GM20431 (cell line): ENCODE data around the gene TNFRSF18.

ENCODE experiments used
- in situ Hi-C: fragments of 300-500 bp; cut with MseI, MboI; formaldehyde crosslinking; loops from one replicate; pipeline ENCODE4 v1.15.0; 2020; ENCODE audit warnings: low sequenced_read_pairs; ENCODE audit not compliant: unreplicated experiment

Gene TNFRSF18

DNA sequence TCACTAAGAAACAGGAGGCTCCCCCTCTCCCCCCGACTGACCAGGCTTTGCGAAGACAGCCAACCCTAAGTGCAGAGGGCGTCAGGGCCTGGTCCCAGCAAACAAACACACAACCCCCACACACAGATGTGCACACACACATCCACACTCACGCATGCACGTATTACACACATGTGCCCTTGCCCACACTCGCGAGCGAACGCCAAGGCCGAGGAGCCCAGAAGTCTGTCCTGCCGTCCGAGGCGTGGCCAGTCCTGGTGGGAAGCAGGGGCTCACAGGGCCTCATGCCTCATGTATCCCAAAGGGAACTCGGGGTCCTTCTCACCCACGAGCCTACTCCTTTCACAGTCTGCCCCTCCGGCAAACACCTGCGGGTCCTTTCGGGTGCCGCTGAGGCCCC lies 23.4 kb upstream of the TNFRSF18 start:
- in situ Hi-C loops, result no loop called here

- in situ Hi-C loops, result no loop called here
Measured at GRCh38 chr1:1228596-1229321, 22.4 kb upstream of the TNFRSF18 start.

DNA sequence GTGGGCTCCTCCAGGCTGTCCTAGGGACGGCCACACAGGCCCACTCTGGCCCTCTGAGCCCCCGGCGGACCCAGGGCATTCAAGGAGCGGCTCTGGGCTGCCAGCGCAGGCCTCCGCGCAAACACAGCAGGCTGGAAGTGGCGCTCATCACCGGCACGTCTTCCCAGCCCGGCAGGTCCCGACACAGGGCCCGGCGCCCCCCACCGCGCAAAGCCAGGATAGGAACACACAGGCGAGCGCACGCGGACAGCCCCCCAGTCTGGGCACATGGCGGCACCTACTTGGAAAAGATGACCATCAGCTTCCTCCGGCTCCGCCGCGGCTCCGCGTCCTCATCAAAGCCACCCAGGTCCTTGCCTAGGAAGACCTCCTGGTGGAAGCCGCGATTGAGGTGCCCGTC lies 21.8 kb upstream of the TNFRSF18 start:
- in situ Hi-C loops, result no loop called here

DNA sequence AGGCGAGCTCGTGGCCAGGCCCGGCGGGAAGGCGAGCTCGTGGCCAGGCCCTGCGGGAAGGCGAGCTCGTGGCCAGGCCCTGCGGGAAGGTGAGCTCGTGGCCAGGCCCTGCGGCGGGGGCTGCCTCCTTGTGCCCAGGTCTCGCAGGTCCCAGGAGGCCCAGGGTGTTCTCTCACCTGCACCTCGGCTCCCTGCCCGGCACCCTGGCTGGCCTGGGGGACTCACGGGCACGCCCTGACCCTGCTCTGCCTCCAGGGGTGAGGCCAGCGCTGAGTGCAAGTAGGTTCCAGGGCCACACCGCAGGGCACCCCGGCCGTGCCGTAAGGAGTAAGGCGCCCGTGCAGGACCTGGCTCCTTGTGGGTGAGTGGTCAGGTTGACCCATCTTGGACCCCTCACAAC lies 21.0 kb upstream of the TNFRSF18 start:
- in situ Hi-C loops, result no loop called here

- in situ Hi-C loops, result no loop called here
Measured at GRCh38 chr1:1226566-1227362, 20.4 kb upstream of the TNFRSF18 start.

DNA sequence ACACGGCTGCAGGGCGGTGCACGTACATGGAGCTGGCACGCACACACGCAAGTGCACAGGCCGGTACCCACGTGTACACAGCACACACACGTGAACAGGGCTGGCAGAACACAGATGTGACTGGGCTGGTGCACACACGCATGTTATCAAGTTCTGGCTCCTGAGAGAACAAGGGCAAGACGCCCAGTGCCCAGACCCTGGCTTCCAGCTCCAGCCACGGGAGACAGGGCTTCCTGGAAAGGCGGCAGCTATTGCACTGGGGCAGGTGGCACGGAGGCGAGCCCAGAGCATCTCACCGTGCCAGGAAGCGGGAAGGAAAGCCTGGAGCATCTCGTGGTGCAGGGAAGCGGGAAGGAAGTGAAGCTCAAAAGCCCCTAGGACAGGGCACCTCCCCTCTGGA lies 19.5 kb upstream of the TNFRSF18 start:
- in situ Hi-C loops, result no loop called here

- in situ Hi-C loops, result no loop called here
Measured at GRCh38 chr1:1225238-1225845, 18.9 kb upstream of the TNFRSF18 start.

DNA sequence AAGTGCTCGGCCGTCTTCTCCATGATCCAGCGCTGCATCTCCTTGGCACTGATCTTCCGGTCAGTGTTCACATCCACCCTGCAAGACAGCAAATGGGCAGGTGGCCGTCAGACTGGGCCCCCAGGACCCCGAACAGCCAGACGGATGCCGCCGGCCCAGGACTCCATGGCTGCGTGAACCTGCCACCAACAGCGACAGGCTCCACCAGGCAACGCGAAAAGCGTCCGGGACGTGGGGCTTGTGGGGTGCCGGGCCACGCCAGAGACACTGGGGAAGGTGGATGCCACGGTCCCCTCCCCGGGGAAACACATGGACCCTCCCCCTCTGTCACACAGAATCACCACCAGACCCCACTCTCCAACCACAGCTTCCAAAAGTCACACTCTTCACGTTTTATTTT lies 17.5 kb upstream of the TNFRSF18 start:
- in situ Hi-C loops, result no loop called here

DNA sequence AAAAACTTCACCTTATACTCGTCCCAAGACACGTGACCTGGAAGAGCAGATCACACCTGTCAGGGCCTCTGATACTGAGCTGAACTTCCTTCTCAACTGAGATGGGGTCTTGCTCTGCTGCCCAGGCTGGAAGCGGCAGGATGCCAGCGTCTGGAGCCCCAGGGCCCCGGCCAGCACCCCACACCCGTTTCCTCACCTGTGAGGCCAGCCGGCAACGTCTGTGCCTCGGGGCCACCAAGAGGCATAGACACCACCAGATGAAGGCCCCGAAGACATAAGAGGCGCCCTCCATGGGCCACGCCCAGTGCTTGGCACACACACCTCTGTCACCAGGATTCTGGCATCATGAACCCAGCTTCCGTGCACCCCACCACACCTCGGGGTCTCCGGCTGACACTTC lies 16.9 kb upstream of the TNFRSF18 start:
- in situ Hi-C loops, result no loop called here

DNA sequence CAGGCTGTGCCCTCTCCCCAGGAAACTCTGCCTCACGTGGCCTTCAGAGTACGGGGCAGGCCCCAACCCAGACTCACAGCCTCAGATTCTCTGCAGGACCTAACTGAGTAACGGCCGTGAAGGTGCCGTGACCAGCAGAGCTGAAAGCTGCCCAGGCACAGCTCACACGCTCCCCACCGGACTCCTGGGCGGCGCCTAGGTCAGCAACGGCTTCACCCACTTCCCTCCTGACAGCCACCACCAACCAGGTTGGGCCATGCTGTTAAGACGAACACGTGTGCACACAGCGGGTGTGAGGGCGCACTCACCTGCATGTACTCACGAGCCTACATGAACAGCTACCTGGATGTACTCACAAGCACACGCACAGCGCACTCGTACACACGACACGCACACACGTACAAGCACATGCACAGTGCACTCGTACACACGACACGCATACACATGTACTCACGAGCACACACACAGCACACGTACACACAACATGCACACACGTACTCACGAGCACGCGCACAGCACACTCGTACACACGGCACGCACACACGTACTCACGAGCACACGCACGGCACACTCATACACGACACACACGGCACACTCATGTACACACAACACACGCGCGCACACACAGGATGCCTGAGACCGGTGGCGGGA lies 16.3 kb upstream of the TNFRSF18 start:
- in situ Hi-C loops, result no loop called here

- in situ Hi-C loops, result no loop called here
Measured at GRCh38 chr1:1221887-1222574, 15.6 kb upstream of the TNFRSF18 start.

GRCh38 chr1:1220197-1220596 lies 13.8 kb upstream of the TNFRSF18 start:
- in situ Hi-C loops, result no loop called here

DNA sequence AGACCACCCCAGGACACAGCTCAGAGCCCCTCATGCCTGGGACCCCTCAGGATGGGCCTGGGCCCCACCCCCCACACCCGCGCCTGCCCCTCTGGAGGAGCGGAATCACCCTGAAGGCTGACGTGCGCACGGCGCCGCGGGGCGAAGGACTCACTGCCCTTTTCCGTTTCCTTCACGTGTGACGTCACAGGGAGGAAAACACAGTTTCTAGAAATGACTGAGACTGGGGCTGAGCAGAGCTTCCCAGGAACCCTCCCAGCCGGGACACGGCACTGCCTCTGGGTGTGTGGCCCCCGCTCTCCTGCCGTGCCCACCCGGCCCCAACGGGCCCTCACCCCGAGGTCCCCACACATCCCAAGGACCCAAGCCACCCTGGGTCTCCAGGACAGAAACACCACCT lies 12.9 kb upstream of the TNFRSF18 start:
- in situ Hi-C loops, result no loop called here

DNA sequence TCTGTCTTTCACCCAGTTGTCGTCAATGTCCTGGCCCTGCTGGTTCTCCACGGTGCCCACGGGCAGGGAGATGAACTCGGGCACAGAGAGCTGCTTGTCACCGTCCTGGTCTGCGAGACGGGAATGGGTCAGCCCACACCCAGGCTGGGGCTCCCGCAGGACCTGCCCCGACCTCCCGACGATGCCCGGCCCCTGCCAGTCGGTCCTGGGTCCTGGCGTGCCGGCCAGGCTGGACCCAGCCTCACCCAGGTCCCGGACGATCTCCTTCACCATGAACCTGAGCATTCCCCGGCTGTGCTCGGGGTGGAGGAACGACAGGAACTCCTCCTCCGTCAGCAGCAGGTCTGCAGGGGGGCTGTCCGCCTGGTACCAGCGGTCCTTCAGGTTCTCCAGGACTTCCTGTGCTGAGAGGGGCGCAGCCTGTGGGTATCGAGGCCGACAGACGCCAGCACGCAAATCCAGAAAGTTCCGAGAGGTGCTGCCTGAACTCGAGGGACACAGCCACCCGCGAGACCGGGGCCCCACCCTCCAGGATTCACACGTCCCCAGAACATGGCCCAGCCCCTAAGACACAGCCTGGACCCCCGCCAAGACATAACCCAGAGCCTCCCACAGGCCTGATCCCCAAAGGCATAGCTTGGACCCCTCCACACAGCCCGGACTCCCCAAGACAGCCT lies 12.3 kb upstream of the TNFRSF18 start:
- in situ Hi-C loops, result no loop called here

DNA sequence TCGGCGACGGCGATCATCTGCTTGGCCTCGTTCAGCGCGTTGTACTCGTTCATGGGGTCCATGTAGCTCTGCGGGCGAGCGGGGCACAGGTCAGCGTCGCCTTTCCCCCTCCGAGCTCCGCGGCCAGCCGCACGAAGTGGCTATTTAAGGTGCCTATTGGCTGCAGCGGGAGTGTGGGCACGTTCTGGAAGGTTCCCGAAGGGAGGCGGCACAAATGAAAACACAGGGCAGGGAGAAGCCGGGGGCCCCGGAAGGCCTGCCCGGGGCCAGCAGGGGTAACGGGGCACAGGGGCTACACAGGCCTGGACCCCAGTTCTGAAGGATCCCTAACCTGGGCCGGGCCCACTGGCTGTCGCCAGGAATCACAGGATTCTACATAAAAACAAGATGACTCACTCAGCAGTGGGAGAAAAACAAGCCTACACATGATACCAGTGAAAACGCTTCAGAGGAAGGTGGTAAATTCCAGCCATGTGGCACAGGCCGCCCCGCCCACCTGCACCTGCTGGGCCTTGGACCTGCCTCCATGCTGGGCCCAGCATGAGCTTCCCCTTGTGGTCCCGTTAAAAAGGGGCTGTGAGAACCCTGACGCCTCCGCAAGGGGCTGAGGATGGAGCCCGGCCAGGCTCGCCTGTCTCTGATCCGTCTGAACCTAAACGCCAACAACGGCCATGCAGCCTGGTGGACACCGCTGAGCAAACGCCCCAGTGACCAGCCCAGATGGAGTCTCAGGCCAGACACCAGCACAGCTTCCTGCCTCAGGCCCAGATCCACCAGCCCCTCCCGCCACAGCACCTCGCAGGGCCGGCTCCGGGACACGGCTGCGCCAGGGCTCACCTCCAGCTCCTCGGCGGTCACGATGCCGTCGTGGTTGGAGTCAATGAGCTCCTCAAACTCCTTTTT lies 11.5 kb upstream of the TNFRSF18 start:
- in situ Hi-C loops, result no loop called here

DNA sequence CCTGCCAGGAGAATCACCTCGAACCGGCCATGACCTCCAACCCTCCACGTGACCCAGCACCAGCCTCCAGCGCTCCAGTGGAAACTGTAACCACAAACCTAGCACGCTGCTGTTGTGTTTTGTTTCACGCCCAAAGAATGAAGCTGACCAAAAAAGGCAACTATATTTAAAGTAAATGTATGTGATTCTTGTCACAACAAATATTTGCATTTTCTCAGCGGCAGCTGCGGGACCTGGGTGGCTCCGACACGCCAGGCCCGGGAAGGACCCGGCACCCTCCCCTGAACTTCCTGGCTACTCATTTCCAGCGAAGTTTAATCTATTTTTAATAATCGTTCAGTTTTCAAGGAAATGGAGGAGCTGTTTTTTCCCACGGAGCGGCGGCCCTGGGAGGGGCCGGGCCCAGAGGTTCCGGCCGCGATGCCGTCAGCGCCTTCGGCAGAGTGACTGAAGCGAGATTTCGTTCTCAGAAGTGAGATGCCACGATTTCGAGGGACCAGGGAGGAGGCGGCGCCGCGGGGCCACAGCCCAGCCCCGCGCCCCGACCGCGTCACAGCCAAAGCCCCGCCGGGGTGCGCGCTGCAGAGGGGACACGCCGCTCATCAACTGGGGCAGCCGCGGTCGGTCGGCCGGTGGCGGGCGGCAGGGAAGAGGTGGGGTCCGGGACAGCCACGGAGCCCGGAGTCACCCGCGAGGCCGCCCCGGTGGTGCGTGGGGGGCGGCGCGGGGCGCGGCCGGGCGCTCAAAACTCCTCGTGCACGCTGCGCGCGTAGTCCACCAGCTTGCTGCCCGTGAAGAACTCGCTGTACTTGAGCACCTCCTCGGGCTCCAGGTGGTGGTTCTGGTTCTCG lies 10.6 kb upstream of the TNFRSF18 start:
- in situ Hi-C loops, result no loop called here

GRCh38 chr1:1215881-1216605 lies 9.7 kb upstream of the TNFRSF18 start:
- in situ Hi-C loops, result no loop called here
